GM23338 (cell line): Measurements from ENCODE around the gene SARDH. TPM values are rescaled to one million over a fixed set of nuclear protein-coding genes. Genes with fewer than 3 reads are reported as not detected.

Experiments used
- CTCF ChIP-seq, 2 experiments: fragments of 200-600 bp in 1 of 2; sonication (generic) in 1 of 2; conservative IDR thresholded peaks; 2 replicates each; pipeline versions ENCODE4 v1.5.1 to v1.6.1; 2016 to 2017; ENCODE audit warnings: antibody characterized with exemption in 2 of 2, low read depth in 2 of 2, mild to moderate bottlenecking in 2 of 2, moderate library complexity in 1 of 2
- EZH2 ChIP-seq: fragments of 200-600 bp; sonication (generic); IDR thresholded peaks from one replicate; pipeline ENCODE4 v1.8.0; 2017; ENCODE audit warnings: antibody characterized with exemption, mild to moderate bottlenecking, low read depth; ENCODE audit not compliant: unreplicated experiment
- JUNB ChIP-seq: IDR thresholded peaks from one replicate; pipeline ENCODE4 v1.6.1; 2016; ENCODE audit warnings: antibody characterized with exemption; ENCODE audit not compliant: unreplicated experiment
- POLR2AphosphoS5 ChIP-seq: IDR thresholded peaks from 2 replicates; pipeline ENCODE4 v1.6.1; 2016; ENCODE audit warnings: antibody characterized with exemption, low read depth
- ZNF114 ChIP-seq: fragments of 250-450 bp; sonication (Bioruptor Pico); IDR thresholded peaks from 2 replicates; pipeline ENCODE4 v1.5.0; 2020; ENCODE audit warnings: mild to moderate bottlenecking, moderate library complexity
- polyA plus RNA-seq: library from polyadenylated mRNA; unstranded; fragments of >200 nt; fragmentation: Nextera tagmentation; extraction: Ambion mirVana; gene quantifications from 2 replicates; pipeline ENCODE4 v1.2.1, GENCODE V29; 2016
- total RNA-seq: library from RNA; depleted of rRNA; stranded (reverse); fragments of >200 nt; shearing (Covaris generic); gene quantifications from 2 replicates; pipeline ENCODE4 v1.2.3, GENCODE V29; 2014
- TF ChIP-seq, protein P1 (sequence below): fragments of 250-450 bp; sonication (Bioruptor Pico); IDR thresholded peaks from 2 replicates; pipeline ENCODE4 v1.5.0; 2020; ENCODE audit warnings: mild to moderate bottlenecking, moderate library complexity
- TF ChIP-seq, protein P2 (sequence below): IDR thresholded peaks from 2 replicates; pipeline ENCODE4 v1.6.1; 2016; ENCODE audit warnings: antibody characterized with exemption

Gene SARDH
- total and polyA plus RNA-seq, 2 experiments from 2014 or later: 2.8 to 10.4 TPM

DNA sequence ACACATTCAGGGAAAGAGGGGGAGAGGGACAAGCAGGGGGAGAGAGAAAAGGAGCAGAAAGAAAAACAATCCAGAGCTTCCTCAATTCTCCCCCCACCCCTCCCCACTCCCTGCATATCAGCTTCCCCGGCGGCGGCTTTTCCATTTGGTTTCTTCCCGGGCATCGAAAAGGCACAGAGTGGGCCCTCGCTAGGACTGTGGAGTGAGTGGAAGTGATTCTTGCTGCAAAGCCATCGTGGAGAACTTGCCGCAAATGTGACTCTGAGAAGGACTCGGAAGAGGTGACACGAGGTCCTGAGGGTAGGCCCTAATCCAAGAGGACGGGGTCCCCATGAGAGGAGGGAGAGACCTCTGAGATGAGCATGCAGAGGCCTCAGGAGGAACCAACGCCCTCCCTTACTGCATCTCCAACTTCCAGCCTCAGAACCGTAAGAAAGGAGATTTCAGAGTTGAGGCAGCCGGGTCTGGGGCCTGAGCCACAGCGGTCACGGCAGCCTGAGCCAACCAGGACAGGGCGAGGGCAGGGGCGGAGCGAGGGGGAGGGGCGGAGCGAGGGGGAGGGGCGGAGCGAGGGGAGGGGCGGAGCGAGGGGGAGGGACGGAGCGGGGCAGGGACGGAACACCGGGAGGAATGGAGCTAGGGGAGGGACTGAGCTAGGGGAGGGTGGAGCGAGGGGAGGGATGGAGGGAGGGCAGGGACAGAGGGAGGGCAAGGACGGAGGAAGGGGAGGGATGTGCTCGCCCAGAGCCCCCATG is 21.2 kb upstream of the SARDH start (continued):
- TF ChIP-seq, protein P1, sequence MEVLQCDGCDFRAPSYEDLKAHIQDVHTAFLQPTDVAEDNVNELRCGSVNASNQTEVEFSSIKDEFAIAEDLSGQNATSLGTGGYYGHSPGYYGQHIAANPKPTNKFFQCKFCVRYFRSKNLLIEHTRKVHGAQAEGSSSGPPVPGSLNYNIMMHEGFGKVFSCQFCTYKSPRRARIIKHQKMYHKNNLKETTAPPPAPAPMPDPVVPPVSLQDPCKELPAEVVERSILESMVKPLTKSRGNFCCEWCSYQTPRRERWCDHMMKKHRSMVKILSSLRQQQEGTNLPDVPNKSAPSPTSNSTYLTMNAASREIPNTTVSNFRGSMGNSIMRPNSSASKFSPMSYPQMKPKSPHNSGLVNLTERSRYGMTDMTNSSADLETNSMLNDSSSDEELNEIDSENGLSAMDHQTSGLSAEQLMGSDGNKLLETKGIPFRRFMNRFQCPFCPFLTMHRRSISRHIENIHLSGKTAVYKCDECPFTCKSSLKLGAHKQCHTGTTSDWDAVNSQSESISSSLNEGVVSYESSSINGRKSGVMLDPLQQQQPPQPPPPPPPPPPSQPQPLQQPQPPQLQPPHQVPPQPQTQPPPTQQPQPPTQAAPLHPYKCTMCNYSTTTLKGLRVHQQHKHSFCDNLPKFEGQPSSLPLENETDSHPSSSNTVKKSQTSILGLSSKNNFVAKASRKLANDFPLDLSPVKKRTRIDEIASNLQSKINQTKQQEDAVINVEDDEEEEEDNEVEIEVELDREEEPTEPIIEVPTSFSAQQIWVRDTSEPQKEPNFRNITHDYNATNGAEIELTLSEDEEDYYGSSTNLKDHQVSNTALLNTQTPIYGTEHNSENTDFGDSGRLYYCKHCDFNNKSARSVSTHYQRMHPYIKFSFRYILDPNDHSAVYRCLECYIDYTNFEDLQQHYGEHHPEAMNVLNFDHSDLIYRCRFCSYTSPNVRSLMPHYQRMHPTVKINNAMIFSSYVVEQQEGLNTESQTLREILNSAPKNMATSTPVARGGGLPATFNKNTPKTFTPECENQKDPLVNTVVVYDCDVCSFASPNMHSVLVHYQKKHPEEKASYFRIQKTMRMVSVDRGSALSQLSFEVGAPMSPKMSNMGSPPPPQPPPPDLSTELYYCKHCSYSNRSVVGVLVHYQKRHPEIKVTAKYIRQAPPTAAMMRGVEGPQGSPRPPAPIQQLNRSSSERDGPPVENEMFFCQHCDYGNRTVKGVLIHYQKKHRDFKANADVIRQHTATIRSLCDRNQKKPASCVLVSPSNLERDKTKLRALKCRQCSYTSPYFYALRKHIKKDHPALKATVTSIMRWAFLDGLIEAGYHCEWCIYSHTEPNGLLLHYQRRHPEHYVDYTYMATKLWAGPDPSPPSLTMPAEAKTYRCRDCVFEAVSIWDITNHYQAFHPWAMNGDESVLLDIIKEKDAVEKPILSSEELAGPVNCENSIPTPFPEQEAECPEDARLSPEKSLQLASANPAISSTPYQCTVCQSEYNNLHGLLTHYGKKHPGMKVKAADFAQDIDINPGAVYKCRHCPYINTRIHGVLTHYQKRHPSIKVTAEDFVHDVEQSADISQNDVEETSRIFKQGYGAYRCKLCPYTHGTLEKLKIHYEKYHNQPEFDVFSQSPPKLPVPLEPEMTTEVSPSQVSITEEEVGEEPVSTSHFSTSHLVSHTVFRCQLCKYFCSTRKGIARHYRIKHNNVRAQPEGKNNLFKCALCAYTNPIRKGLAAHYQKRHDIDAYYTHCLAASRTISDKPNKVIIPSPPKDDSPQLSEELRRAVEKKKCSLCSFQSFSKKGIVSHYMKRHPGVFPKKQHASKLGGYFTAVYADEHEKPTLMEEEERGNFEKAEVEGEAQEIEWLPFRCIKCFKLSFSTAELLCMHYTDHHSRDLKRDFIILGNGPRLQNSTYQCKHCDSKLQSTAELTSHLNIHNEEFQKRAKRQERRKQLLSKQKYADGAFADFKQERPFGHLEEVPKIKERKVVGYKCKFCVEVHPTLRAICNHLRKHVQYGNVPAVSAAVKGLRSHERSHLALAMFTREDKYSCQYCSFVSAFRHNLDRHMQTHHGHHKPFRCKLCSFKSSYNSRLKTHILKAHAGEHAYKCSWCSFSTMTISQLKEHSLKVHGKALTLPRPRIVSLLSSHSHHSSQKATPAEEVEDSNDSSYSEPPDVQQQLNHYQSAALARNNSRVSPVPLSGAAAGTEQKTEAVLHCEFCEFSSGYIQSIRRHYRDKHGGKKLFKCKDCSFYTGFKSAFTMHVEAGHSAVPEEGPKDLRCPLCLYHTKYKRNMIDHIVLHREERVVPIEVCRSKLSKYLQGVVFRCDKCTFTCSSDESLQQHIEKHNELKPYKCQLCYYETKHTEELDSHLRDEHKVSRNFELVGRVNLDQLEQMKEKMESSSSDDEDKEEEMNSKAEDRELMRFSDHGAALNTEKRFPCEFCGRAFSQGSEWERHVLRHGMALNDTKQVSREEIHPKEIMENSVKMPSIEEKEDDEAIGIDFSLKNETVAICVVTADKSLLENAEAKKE (CRISPR knock-in tag): no peak
- TF ChIP-seq ZNF114 (CRISPR knock-in tag) (no peak), EZH2 (no peak), CTCF (conservative IDR thresholded peaks at IDR 0.05; ENCODE audit: low read depth in 2 of 2) (no peak), POLR2AphosphoS5 (no peak), JUNB (no peak)
- TF ChIP-seq, protein P2, sequence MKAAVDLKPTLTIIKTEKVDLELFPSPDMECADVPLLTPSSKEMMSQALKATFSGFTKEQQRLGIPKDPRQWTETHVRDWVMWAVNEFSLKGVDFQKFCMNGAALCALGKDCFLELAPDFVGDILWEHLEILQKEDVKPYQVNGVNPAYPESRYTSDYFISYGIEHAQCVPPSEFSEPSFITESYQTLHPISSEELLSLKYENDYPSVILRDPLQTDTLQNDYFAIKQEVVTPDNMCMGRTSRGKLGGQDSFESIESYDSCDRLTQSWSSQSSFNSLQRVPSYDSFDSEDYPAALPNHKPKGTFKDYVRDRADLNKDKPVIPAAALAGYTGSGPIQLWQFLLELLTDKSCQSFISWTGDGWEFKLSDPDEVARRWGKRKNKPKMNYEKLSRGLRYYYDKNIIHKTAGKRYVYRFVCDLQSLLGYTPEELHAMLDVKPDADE: no peak
